ENCODE results near the gene TRAPPC12.

DNA sequence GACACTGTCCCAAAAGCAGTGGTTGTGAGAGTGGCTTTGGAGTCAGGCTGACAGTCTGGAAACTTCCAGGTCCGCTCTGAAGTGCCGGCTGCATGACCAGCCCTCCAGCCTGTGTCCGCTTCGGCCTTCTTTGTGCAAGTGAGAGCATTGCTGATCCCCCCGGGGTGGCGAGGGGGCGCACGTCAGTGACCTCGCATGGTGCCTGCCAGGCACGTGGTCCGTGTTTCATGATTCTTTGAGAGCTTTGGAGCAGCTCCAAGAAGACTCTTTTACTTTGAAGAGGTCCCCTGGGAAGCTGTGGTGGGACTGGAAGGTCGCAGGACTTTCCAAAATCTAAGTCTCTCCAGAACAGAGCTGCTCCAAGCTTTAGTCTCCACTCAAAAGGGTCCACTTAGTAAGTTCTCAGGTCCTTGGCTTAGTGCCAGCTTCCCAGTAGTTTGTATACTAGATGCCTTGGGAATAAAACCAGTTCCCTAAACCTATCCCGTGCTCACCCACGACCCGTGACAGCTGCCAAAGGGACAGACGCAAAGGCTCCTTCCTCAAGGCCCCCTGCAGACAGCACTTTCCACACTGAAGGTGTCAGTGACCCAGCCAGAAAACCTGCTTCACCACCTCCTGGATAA lies 71.0 kb downstream of the TRAPPC12 start:
- TF ChIP-seq POLR2A (IDR thresholded peaks at IDR 0.05) = no peak
- TF ChIP-seq, protein P1, sequence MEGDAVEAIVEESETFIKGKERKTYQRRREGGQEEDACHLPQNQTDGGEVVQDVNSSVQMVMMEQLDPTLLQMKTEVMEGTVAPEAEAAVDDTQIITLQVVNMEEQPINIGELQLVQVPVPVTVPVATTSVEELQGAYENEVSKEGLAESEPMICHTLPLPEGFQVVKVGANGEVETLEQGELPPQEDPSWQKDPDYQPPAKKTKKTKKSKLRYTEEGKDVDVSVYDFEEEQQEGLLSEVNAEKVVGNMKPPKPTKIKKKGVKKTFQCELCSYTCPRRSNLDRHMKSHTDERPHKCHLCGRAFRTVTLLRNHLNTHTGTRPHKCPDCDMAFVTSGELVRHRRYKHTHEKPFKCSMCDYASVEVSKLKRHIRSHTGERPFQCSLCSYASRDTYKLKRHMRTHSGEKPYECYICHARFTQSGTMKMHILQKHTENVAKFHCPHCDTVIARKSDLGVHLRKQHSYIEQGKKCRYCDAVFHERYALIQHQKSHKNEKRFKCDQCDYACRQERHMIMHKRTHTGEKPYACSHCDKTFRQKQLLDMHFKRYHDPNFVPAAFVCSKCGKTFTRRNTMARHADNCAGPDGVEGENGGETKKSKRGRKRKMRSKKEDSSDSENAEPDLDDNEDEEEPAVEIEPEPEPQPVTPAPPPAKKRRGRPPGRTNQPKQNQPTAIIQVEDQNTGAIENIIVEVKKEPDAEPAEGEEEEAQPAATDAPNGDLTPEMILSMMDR (IDR thresholded peaks at IDR 0.05 in 4 of 5, conservative IDR thresholded peaks at IDR 0.05 in 1 of 5) = no peak
